ENCODE results near the gene TMC8.

DNA sequence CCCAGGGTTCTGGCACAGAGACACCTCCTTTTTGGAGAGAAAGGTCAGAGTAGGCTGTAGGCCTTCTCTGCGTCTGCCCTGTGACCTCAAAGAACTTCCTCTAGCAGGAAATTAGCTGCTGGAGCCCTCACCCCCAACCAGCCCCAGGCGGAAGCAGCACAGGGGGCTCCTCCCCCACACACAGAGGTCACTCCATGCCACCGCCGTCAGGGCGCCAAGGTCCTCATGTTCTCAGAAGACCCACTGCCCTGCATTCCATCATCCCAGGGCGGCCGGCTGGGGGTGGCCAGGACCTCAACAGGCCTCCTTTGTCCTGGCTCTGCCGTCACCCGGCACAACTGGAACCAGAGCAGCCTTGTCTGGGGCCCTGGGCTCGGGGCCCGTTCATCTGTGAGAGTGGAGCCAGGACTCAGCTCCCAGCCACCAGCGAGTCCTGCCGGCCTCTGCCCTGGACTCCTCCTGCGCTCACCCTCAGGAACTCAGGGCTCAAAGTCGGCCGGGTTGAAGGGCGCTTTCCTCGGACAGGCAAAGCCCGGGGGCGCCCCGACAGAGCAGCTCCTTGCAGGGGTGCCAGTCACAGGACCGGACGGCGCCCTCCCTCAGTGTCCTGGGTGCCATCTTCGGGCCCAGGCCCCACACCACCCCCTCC is 3.2 kb upstream of the TMC8 start:
- no peak for TF ChIP-seq RXRA (IDR thresholded peaks at IDR 0.05; ENCODE audit: borderline replicate concordance, low read depth)
- TF ChIP-seq TCF12 (IDR thresholded peaks at IDR 0.05) = no peak
- TF ChIP-seq, protein P1, sequence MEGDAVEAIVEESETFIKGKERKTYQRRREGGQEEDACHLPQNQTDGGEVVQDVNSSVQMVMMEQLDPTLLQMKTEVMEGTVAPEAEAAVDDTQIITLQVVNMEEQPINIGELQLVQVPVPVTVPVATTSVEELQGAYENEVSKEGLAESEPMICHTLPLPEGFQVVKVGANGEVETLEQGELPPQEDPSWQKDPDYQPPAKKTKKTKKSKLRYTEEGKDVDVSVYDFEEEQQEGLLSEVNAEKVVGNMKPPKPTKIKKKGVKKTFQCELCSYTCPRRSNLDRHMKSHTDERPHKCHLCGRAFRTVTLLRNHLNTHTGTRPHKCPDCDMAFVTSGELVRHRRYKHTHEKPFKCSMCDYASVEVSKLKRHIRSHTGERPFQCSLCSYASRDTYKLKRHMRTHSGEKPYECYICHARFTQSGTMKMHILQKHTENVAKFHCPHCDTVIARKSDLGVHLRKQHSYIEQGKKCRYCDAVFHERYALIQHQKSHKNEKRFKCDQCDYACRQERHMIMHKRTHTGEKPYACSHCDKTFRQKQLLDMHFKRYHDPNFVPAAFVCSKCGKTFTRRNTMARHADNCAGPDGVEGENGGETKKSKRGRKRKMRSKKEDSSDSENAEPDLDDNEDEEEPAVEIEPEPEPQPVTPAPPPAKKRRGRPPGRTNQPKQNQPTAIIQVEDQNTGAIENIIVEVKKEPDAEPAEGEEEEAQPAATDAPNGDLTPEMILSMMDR (IDR thresholded peaks at IDR 0.05) = no peak
- no peak for TF ChIP-seq RAD21 (IDR thresholded peaks at IDR 0.05; ENCODE audit: low read length)
- TF ChIP-seq GATA2 (CRISPR knock-in tag; IDR thresholded peaks at IDR 0.05) = no peak
- TF ChIP-seq, protein P2, sequence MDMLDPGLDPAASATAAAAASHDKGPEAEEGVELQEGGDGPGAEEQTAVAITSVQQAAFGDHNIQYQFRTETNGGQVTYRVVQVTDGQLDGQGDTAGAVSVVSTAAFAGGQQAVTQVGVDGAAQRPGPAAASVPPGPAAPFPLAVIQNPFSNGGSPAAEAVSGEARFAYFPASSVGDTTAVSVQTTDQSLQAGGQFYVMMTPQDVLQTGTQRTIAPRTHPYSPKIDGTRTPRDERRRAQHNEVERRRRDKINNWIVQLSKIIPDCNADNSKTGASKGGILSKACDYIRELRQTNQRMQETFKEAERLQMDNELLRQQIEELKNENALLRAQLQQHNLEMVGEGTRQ (IDR thresholded peaks at IDR 0.05; ENCODE audit: borderline replicate concordance, low read depth, low read length) = no peak
- TF ChIP-seq JUND (IDR thresholded peaks at IDR 0.05) = no peak

All from SK-N-SH (cell line).